Fibroblast of lung (primary cell): ENCODE measurements around the gene TBC1D22A.

Experiments used
- EZH2 ChIP-seq: IDR thresholded peaks from 2 replicates; pipeline ENCODE4 v1.5.1; 2012; ENCODE audit warnings: low read length, control low read depth, mild to moderate bottlenecking; ENCODE audit errors: missing control alignments
- TF ChIP-seq, protein P1 (sequence below), 2 donors: IDR thresholded peaks in 1 of 2; conservative IDR thresholded peaks in 1 of 2; 1 replicate in 1 of 2; 2 replicates in 1 of 2; pipeline ENCODE4 v1.5.1; 2011 to 2012; ENCODE audit warnings: low read length in 2 of 2, control low read depth in 1 of 2, inconsistent platforms in 1 of 2, low read depth in 1 of 2, mild to moderate bottlenecking in 1 of 2

DNA sequence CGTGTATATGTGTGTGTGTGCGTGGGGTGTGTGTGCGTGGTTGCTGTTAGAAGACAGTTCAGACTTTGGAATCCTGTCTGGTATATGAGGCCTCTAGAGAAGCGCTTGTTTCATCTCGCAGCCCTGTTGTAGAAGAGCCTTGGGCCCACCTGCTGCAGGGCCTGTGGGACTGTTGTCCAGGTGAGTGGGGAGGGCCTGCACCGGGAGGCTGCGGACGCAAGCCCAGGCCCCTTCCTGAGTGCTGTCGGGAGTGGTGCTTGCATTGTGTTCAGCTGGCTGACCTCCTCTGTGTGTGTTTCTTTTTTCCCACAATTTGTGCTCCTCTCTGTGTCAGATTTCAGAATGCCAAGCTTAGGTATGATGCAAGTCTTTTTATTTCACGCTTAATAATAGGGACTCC lies 128.4 kb downstream of the TBC1D22A start:
- no peak for TF ChIP-seq EZH2
- TF ChIP-seq, protein P1, sequence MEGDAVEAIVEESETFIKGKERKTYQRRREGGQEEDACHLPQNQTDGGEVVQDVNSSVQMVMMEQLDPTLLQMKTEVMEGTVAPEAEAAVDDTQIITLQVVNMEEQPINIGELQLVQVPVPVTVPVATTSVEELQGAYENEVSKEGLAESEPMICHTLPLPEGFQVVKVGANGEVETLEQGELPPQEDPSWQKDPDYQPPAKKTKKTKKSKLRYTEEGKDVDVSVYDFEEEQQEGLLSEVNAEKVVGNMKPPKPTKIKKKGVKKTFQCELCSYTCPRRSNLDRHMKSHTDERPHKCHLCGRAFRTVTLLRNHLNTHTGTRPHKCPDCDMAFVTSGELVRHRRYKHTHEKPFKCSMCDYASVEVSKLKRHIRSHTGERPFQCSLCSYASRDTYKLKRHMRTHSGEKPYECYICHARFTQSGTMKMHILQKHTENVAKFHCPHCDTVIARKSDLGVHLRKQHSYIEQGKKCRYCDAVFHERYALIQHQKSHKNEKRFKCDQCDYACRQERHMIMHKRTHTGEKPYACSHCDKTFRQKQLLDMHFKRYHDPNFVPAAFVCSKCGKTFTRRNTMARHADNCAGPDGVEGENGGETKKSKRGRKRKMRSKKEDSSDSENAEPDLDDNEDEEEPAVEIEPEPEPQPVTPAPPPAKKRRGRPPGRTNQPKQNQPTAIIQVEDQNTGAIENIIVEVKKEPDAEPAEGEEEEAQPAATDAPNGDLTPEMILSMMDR (conservative IDR thresholded peaks at IDR 0.05 in 1 of 2, IDR thresholded peaks at IDR 0.05 in 1 of 2; ENCODE audit: low read depth in 1 of 2, low read length in 2 of 2), result no peak
